Measurements from ENCODE around the gene EXOC4.

The EXOC4 gene

DNA sequence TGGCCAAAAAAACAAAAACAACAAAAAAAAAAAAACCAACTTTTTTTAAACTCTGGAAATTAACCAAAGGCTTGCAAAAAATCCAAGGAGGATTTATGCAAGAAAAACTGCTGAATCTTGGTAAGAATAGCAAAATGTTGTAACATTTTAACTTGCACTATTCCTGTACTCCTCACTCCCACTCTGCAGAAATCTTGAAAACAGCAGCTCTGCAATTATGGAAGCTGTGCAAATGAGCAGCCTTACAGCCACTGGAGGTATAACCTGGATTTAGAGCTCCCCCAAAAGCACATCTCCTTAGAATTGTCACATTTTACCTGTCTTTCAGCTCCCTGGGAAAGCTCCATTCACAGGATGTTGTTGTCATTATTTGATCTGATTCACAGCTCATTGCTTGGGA, 832.4 kb downstream of the EXOC4 start:
- TF ChIP-seq, protein P1, sequence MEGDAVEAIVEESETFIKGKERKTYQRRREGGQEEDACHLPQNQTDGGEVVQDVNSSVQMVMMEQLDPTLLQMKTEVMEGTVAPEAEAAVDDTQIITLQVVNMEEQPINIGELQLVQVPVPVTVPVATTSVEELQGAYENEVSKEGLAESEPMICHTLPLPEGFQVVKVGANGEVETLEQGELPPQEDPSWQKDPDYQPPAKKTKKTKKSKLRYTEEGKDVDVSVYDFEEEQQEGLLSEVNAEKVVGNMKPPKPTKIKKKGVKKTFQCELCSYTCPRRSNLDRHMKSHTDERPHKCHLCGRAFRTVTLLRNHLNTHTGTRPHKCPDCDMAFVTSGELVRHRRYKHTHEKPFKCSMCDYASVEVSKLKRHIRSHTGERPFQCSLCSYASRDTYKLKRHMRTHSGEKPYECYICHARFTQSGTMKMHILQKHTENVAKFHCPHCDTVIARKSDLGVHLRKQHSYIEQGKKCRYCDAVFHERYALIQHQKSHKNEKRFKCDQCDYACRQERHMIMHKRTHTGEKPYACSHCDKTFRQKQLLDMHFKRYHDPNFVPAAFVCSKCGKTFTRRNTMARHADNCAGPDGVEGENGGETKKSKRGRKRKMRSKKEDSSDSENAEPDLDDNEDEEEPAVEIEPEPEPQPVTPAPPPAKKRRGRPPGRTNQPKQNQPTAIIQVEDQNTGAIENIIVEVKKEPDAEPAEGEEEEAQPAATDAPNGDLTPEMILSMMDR (IDR thresholded peaks at IDR 0.05; ENCODE audit: low read depth, low read length, missing control alignments), result no peak
- no peak overlapping the region for H3K4me3 ChIP-seq (ENCODE audit: low read depth, low read length)
- DNase-seq (ENCODE audit: low read depth), result no peak
- in situ Hi-C loops (cut with HindIII; ENCODE audit: low sequenced_read_pairs), result no loop called here

DNA sequence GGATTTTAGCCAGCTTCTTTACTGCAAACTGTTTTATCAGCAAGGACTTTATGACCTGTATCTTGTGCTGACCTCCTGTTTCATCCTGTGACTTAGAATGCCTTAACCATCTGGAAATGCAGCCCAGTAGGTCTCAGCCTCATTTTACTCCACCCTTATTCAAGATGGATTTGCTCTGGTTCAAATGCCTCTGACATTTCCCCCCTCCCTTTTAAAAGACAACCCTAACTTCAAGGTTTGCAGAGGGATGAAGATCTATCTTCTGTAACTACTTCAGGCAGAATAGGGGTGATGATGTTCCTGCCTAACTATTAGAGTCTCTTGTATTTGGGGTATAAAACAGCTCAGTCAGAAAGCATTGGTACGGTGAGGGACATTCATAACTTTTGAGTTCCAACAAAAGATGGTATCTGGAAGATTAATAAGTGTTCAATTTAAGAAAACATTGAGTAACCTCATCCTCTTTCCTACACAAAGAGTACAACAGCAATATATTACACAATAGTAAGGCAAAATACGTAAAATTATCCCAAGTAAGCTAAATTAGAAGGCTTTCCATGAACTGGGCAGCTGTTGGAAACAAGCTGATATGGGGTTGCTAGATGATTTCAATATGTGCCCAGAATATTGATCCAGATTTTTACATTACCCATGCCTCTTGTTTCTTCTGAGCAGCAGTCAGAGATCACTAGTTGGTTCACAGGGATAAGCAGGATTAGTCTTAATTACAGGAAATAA, 834.3 kb downstream of the EXOC4 start:
- no peak for DNase-seq (ENCODE audit: low read depth)
- H3K4me3 ChIP-seq (ENCODE audit: low read depth, low read length), result no peak overlapping the region
- TF ChIP-seq, protein P1 (IDR thresholded peaks at IDR 0.05; ENCODE audit: low read depth, low read length, missing control alignments), result no peak
- in situ Hi-C loops (cut with HindIII; ENCODE audit: low sequenced_read_pairs), result no loop called here

DNA sequence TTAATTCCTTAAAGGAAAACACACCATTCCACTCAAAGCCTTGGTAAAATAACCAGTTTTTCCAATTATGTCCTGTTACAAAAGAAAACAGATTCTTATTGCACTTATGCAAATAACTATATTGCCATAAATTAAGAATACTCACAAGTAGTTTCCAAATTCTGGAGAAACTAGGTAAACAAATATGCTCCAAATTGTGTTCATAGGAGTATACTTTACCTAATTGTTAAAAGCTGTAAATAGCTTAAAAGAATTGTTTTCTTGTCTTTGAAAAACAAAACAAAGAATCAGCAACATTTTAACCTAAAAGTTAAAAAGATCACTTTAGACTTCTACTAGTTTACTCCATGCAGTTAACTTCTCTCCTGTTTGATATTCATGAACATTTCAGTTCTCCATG, 835.3 kb downstream of the EXOC4 start:
- no peak for DNase-seq (ENCODE audit: low read depth)
- in situ Hi-C loops (cut with HindIII; ENCODE audit: low sequenced_read_pairs), result no loop called here
- no peak overlapping the region for H3K4me3 ChIP-seq (ENCODE audit: low read depth, low read length)
- TF ChIP-seq, protein P1 (IDR thresholded peaks at IDR 0.05; ENCODE audit: low read depth, low read length, missing control alignments), result no peak

DNA sequence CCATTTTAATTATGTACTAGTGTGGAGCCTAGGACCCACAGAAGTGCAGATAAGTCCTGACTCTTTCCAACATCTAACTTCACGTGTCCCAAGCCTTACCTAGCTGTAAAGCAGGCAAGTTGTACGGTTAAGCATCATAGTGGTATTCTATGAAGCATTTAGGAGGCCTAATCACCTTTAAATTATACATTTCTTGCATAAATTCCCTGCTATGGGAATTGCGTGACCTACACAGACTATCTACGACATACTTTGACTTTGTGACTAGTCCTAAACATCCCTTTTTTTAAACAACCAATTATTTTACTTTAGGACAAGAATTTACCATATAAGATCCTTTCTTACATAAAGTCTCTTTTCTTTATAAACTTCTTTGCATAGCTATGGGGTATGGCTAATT, 836.6 kb downstream of the EXOC4 start:
- TF ChIP-seq, protein P1 (IDR thresholded peaks at IDR 0.05; ENCODE audit: low read depth, low read length, missing control alignments), result no peak
- no peak for DNase-seq (ENCODE audit: low read depth)

DNA sequence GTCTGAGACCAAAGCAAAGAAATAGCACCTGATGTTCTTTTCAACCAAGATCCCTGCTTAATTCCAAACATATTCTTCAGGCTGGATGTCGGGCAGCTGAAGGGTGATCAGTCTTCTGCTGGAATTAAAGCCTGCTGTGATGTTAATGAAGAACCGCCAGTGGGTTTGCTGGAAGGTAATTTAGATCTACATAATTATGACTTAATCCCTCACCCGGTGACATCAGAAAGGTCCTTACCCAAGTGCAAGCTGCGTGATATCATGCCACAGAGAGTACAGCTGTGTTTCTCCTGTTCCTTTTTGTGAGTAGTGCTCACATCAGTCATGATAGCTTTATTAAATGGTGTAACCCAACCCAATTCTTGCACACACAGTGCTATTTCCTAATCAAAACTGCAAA, 845.2 kb downstream of the EXOC4 start:
- in situ Hi-C loops (cut with HindIII; ENCODE audit: low sequenced_read_pairs), result no loop called here
- no peak overlapping the region for H3K4me3 ChIP-seq (ENCODE audit: low read depth, low read length)
- TF ChIP-seq, protein P1 (IDR thresholded peaks at IDR 0.05; ENCODE audit: low read depth, low read length, missing control alignments), result no peak
- DNase-seq (ENCODE audit: low read depth), result no peak

More for the DNA sequence above, 836.6 kb downstream of the EXOC4 start:
- in situ Hi-C loops (cut with HindIII; ENCODE audit: low sequenced_read_pairs), result no loop called here
- H3K4me3 ChIP-seq (ENCODE audit: low read depth, low read length), result no peak overlapping the region

DNA sequence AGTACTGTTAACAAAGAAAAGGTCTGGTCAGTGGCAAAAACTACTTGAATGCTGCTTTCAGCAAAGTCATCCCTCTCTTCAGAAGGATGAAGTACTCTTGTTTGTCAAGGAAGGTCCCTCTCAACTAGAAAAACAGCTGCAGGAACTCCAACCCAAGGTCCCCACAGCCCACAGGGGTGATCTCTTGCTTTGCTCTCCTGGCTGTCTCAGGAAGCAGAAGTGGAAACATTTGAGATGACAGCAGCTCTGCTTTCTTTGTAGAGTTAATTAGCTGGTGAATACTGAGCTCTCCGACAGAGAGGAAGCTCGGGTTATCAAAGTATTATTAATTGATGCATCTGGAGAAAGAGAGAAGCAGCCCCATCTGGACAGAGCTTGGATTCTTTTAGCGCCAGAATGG, 848.8 kb downstream of the EXOC4 start:
- DNase-seq (ENCODE audit: low read depth), result no peak
- H3K4me3 ChIP-seq (ENCODE audit: low read depth, low read length), result no peak overlapping the region
- in situ Hi-C loops (cut with HindIII; ENCODE audit: low sequenced_read_pairs), result no loop called here
- TF ChIP-seq, protein P1 (IDR thresholded peaks at IDR 0.05; ENCODE audit: low read depth, low read length, missing control alignments), result no peak

All from astrocyte of the cerebellum (primary cell).